SK-MEL-5 (cell line): ENCODE results near the gene BTG4. TPM values are rescaled to one million over a fixed set of nuclear protein-coding genes. Genes with fewer than 3 reads are reported as not detected.

Experiments used
- DNase-seq: peaks from one replicate; pipeline ENCODE4 v3.0.0-alpha.2; 2016; ENCODE audit warnings: low read depth, low spot score
- in situ Hi-C: cut with HindIII; loops from 2 replicates; pipeline ENCODE4 v1.10.0; 2016; ENCODE audit warnings: low sequenced_read_pairs, high pct_unique_total_duplicates, low pct_unique_long_range_greater_than_20kb
- small RNA-seq, 2 experiments: library from RNA; depleted of rRNA; stranded (forward); fragments of <200 nt; gene quantifications; one replicate each; pipeline ENCODE3, GENCODE V24; 2014
- total RNA-seq: library from RNA; depleted of rRNA; stranded (reverse); fragments of >200 nt; shearing (Covaris generic); gene quantifications from 2 replicates; pipeline ENCODE4 v1.2.3, GENCODE V29; 2014; rRNA removed

The BTG4 gene
- total RNA-seq, 1 experiment from 2014 or later = not detected

GRCh38 chr11:111448831-111449557, 63.2 kb downstream of the BTG4 start:
- in situ Hi-C loops = no loop called here

GRCh38 chr11:111448414-111448813, 63.8 kb downstream of the BTG4 start:
- in situ Hi-C loops = no loop called here
- no peak for DNase-seq

More at GRCh38 chr11:111448831-111449557, 63.2 kb downstream of the BTG4 start:
- no peak for DNase-seq

GRCh38 chr11:111447931-111448330, 64.3 kb downstream of the BTG4 start:
- in situ Hi-C loops = no loop called here
- DNase-seq = no peak

- in situ Hi-C loops = no loop called here
- no peak for DNase-seq
Measured at GRCh38 chr11:111447112-111447471, 65.1 kb downstream of the BTG4 start.

- in situ Hi-C loops = no loop called here
- DNase-seq = peak; percentile 91
Measured at GRCh38 chr11:111446404-111447111, 65.6 kb downstream of the BTG4 start.

GRCh38 chr11:111445586-111445985, 66.6 kb downstream of the BTG4 start:
- no peak for DNase-seq
- in situ Hi-C loops = no loop called here

Small RNA genes lying within 50 kb of the gene (small RNA-seq; reads per million reads assigned to genes)
- gene MIR34B (0 reads per million in 2 experiments), gene MIR34C (0 to 0.19 reads per million in 2 experiments)

Other genes starting within 250 kb of the BTG4 start
- not detected in 2 replicates for gene POU2AF3, start 213.8 kb downstream of the BTG4 start, total RNA-seq
- not detected in 2 replicates for gene POU2AF1, start 133.1 kb downstream of the BTG4 start, total RNA-seq
- not detected in 2 replicates for gene HOATZ, start 2.4 kb upstream of the BTG4 start, total RNA-seq
- not detected in 2 replicates for gene LAYN, start 28.3 kb upstream of the BTG4 start, total RNA-seq
- 17.5 and 20.9 TPM in 2 replicates for gene SIK2, start 90.1 kb upstream of the BTG4 start, total RNA-seq